ENCODE data around the gene CAMSAP2.

GRCh38 chr1:200783926-200784325, 45.2 kb downstream of the CAMSAP2 start:
- TF ChIP-seq CTCF (IDR thresholded peaks at IDR 0.05; ENCODE audit: low read length) (no peak), EZH2 (IDR thresholded peaks at IDR 0.05; ENCODE audit: borderline replicate concordance, low read length) (no peak)
